Posterior vena cava (tissue), 2 donors: ENCODE measurements around the gene HAUS3. TPM values are rescaled to one million over a fixed set of nuclear protein-coding genes. Genes with fewer than 3 reads are reported as not detected.

Source experiments
- DNase-seq: peaks from one replicate; pipeline ENCODE4 v3.0.0-alpha.2; 2020; ENCODE audit warnings: low spot score
- intact Hi-C, 2 donors: fragments of 100-400 bp; cut with DNase I; formaldehyde crosslinking; loops; one replicate each; pipeline versions ENCODE4 v1.14.1 to v1.14.2; 2022 to 2023
- total RNA-seq, 2 donors: library from RNA; stranded (reverse); fragmentation: NEBNext Ultra II Directional; extraction: Animal tissue kit (Norgen Biotek cat#: 25700); gene quantifications; one replicate each; pipeline ENCODE4 v1.2.1, GENCODE V29; 2021
- donor health status: DM: yes; HTN: yes; CAD: no.
- donor health status: DM: yes; HTN: yes; CAD: no.

Gene HAUS3
- total RNA-seq, 2 donors from 2014 or later: 9.6 to 11.8 TPM

- intact Hi-C loops: loop anchor here (2.0 to 10.0 kb wide), 2 partner anchors 38 to 148 kb away; partner anchors contain the start of genes CFAP99 (in 1 of the 2) and ZFYVE28 (in 1 of the 2)
- no peak for DNase-seq
Measured at GRCh38 chr4:2266821-2267220, 24.9 kb upstream of the HAUS3 start.

GRCh38 chr4:2266181-2266580 lies 24.3 kb upstream of the HAUS3 start:
- intact Hi-C loops: loop anchor here (2.0 to 10.0 kb wide), 2 partner anchors 37 to 149 kb away; partner anchors contain the start of genes CFAP99 (in 1 of the 2) and ZFYVE28 (in 1 of the 2)

GRCh38 chr4:2265113-2266110 lies 23.5 kb upstream of the HAUS3 start:
- DNase-seq: no peak

More at GRCh38 chr4:2266181-2266580, 24.3 kb upstream of the HAUS3 start:
- DNase-seq: no peak

GRCh38 chr4:2264481-2265041 lies 22.6 kb upstream of the HAUS3 start:
- DNase-seq: no peak

More at GRCh38 chr4:2265113-2266110, 23.5 kb upstream of the HAUS3 start:
- intact Hi-C loops: loop anchor here (2.0 to 10.0 kb wide), 2 partner anchors 37 to 149 kb away; partner anchors contain the start of genes CFAP99 (in 1 of the 2) and ZFYVE28 (in 1 of the 2)

GRCh38 chr4:2263926-2264321 lies 22.0 kb upstream of the HAUS3 start:
- peak; percentile 69 for DNase-seq
- intact Hi-C loops: loop anchor here in 1 of 2 donors (10.0 kb wide), 1 partner anchor 151 kb away; the partner anchor contains the start of genes CFAP99 and ZFYVE28

More at GRCh38 chr4:2264481-2265041, 22.6 kb upstream of the HAUS3 start:
- intact Hi-C loops: loop anchor here in 1 of 2 donors (10.0 kb wide), 1 partner anchor 150 kb away; the partner anchor contains the start of genes CFAP99 and ZFYVE28

GRCh38 chr4:2262944-2263250 lies 21.0 kb upstream of the HAUS3 start:
- no peak for DNase-seq
- intact Hi-C loops: loop anchor here in 1 of 2 donors (10.0 kb wide), 1 partner anchor 152 kb away; the partner anchor contains the start of genes CFAP99 and ZFYVE28

GRCh38 chr4:2262145-2262943 lies 20.4 kb upstream of the HAUS3 start:
- intact Hi-C loops: loop anchor here in 1 of 2 donors (10.0 kb wide), 1 partner anchor 152 kb away; the partner anchor contains the start of genes CFAP99 and ZFYVE28
- peak; percentile 100 for DNase-seq

- intact Hi-C loops: loop anchor here in 1 of 2 donors (10.0 kb wide), 1 partner anchor 153 kb away; the partner anchor contains the start of genes CFAP99 and ZFYVE28
Measured at GRCh38 chr4:2261853-2262144, 19.9 kb upstream of the HAUS3 start, which contains the start of gene MXD4. MXD4 (minus strand) TSS chr4:2262109; CDS start chr4:2261980, 129 bp downstream.

GRCh38 chr4:2261110-2261852 lies 19.4 kb upstream of the HAUS3 start:
- intact Hi-C loops: loop anchor here in 1 of 2 donors (10.0 kb wide), 1 partner anchor 154 kb away; the partner anchor contains the start of genes CFAP99 and ZFYVE28
- peak; percentile 87 for DNase-seq

More at GRCh38 chr4:2261853-2262144, 19.9 kb upstream of the HAUS3 start, which contains the start of gene MXD4:
- DNase-seq: no peak

- intact Hi-C loops: loop anchor here in 1 of 2 donors (10.0 kb wide), 1 partner anchor 154 kb away; the partner anchor contains the start of genes CFAP99 and ZFYVE28
- DNase-seq: peak; percentile 80
Measured at GRCh38 chr4:2260344-2261109, 18.6 kb upstream of the HAUS3 start.

GRCh38 chr4:2259541-2260343 lies 17.8 kb upstream of the HAUS3 start:
- intact Hi-C loops: loop anchor here in 1 of 2 donors (10.0 kb wide), 1 partner anchor 155 kb away; the partner anchor contains the start of genes CFAP99 and ZFYVE28

GRCh38 chr4:2259036-2259540 lies 17.2 kb upstream of the HAUS3 start:
- DNase-seq: peak; percentile 76
- intact Hi-C loops: no loop called here

More at GRCh38 chr4:2259541-2260343, 17.8 kb upstream of the HAUS3 start:
- peak; percentile 67 for DNase-seq

GRCh38 chr4:2258091-2259035 lies 16.4 kb upstream of the HAUS3 start:
- intact Hi-C loops: no loop called here
- DNase-seq: peak; percentile 77

GRCh38 chr4:2257361-2258081 lies 15.6 kb upstream of the HAUS3 start:
- intact Hi-C loops: no loop called here
- peak; percentile 77 for DNase-seq
